Measurements from ENCODE around the gene BSX.

The BSX gene

DNA sequence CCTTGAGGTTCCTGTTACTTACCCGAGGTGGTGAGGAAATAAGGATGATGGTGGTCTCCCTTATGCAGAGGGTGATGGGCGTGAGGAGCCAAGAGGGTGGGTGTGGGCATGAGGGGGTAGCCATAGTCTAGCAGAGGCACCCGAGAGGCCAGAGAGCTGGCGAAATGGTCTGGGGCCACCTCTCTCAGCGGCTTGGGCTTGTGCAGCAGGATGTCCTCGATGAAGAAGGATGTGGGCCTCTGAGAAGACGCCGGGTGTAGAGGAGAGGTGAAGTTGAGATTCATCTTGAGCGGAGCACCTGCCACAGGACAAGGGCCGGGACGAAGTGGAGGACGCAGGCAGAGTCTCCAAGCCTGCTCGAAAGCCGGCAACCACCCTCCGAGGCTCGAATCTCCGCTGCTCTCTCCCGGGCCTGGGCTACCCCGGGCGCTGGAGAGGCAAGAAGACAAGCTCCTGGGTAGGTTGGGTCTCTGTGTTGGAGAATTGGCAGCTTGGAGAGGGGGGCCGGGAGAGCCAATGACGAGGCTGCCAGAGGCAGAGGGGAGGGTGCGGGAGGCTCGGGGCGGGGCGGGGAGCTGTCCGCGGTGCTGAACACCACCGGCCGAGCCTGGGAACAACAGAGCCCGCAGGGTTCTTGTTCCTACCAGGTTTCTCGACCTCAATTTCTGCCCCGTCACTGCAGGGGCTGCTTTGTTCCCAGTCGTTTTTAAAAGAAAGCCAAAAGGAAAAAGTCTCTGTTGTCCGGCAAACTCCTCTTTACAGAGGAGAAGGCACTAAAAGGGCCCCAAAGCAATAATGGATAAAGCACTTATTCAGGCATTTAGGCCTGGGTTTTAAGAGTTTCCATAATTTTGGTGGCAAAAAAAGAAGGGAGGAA is at the start of gene BSX:
Gene BSX (minus strand): TSS at position 447 of the 877 bp plus-strand sequence. CDS start 163 bp downstream, at position 284.
- peak; percentile 44 for DNase-seq (ENCODE audit: low spot score)

- no peak for DNase-seq (ENCODE audit: low spot score)
Measured at GRCh38 chr11:123030517-123030916, 48.9 kb upstream of the BSX start.

GRCh38 chr11:123020968-123021367 is 39.3 kb upstream of the BSX start:
- peak; percentile 71 for DNase-seq (ENCODE audit: low spot score)

DNA sequence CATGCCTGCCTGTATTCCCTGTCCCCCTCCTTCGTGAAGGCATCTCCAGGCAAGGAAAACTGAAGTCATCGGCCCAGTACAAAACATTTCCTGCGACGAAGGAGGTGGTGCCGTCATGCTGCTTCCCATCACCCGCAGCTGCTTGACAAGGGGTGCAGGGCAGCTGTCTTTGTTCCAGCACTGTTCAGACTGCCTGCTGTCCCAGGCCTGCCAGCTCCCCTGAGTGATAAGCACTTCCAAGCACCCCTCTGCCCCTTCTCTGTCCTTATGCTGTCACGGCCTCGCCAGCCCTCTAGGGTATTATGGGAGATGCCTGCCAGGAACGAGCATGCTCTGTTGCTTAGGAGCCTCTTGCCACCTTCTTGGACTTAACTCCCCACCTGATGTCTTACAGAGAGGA is 37.1 kb upstream of the BSX start:
- no peak for DNase-seq (ENCODE audit: low spot score)

DNA sequence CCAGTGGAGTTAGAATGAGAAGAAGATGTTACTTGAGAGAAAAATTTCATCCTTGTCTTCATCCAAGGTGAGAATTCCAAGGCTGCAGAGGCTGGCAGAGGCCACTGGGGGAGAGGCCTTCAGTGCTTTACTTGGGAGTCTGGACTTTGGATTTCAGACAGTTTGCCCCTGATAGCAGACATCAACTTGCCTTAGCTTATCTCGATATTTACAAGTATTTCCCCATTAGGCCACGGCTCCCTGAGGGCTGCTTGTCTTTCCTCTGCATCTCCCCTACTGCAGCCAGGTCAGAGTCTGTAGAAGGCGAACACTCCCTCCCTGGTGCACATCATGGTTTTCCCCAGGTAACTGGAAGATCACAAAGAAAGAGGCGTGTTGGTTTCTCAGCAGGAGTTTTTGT is 29.9 kb upstream of the BSX start:
- no peak for DNase-seq (ENCODE audit: low spot score)

DNA sequence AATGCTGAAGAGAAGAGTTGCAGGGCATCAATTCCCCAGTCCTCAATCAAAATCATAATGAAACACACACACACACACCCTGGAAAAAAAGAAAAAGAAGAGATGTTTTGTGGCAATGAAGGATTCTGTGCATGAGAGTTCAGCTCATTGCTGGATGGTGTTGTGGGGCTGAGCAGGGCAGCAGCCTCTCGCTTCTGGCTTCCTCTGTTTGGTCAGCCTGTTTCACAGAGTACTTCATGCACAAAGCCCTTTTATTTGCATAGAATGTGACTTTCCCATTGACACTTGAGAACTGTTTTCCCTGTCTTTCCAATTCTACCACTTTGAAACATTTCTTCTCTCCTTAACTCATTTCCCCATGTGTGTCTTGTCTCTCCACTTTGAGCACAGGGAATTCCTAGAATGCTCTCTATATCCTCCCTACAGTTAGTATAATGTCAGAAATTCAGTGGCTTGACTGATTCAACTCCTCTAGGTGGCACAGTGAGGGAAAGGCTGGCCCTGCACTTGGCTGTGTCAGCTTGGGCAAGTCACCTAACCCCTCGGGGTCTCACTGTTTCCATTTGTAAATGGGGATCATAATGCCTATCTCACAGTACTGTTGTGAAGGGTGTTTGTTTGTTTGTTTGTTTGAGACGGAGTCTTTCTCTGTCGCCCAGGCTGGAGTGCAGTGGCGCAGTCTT is 25.4 kb upstream of the BSX start:
- no peak for DNase-seq (ENCODE audit: low spot score)

GRCh38 chr11:123000721-123001120 is 19.1 kb upstream of the BSX start:
- no peak for DNase-seq (ENCODE audit: low spot score)

GRCh38 chr11:122998727-122999366 is 17.2 kb upstream of the BSX start:
- DNase-seq (ENCODE audit: low spot score), result no peak

DNA sequence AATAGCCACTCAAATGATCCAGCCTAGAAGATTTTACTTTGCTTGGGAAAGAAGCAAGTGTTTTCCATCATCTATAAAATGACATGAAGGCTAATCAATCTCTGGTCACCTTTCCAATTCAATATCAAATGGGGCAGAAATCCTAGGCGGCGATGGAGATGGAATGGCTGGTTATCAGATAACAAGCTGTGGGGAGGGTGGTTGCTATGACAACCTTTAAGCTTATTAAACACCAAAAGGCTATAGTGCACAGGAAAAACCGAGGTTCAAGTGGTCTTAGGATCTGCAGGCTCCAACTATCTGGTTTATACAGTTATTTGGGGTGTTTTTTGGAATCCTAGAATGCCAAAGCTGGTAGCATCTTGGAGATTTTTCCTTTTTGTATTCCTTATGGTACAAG is 13.9 kb upstream of the BSX start:
- DNase-seq (ENCODE audit: low spot score), result no peak

DNA sequence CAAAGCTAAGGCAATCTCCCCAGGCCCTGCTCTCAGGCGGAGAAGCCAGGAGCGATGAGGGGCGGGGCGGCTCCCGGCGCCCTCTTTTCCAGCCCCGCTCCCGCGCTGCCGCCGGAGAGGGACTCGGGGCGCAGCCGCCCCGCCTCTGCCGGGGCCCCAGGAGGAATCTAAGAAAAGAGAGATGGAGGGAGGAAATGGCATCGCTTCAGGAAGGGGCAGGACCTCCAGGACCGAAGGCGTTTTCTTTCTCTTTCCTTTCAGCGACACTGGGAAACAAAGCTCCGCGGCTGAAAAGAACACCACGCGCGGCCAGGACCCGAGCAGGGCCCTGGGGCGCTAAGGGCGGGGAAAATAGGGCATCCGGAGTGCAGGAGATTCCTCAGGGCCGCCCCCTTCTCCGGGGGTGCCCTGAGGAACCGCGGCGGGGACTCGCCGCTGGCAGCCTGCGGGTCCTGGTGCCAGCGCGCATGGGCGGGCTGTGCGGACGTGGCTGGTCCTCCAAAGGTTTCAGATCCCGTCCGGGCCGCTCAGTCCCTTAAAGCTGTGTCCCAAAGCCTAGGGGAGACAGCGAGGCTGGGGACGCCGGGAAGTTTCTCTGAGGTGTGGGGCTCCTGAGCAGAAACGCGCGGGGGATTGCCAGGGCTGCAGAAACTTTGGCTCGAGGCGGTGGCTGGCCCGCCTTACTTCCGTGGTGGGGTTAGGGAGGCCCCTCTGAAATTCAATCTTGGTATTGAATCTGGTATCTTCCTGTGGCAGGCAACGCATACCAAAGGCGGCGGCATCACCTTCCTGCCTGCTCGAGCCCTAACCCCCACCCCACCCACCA is 2.8 kb upstream of the BSX start:
- no peak for DNase-seq (ENCODE audit: low spot score)

DNA sequence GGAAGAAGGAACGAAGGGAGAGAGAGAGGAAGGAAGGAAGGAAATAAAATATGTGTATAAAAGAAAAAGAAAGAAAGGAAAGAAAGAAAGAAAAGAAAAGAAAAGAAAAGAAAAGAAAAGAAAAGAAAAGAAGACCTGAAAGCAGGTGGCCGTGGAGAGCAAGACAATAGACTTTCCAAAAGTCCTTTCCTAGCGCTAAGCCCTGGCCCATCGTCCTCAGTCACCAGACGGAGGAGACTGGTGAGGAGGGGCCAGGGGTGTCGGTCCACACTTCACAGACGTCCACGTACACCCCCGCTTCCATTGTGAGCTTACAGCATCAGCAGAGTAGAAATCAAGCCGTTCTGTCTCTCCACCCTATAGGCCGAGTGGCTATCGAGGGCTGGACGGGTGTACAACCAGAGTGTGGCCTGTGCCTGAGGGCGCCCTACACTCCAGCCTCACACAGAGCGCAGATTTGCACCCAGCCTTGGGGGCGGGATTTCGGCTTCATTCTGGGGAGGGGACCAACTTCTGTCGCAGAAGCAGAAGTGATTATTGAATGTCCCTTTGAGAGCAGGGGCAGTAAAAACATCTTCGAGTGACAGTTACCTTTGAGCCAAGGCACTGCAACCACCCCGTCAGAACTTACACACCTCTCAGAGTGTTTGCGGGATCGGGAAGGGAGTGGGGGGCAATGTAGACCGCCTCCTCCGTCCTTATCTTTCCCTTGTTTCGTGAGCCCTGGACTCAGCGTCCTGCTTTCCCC is 2.0 kb upstream of the BSX start:
- no peak for DNase-seq (ENCODE audit: low spot score)

DNA sequence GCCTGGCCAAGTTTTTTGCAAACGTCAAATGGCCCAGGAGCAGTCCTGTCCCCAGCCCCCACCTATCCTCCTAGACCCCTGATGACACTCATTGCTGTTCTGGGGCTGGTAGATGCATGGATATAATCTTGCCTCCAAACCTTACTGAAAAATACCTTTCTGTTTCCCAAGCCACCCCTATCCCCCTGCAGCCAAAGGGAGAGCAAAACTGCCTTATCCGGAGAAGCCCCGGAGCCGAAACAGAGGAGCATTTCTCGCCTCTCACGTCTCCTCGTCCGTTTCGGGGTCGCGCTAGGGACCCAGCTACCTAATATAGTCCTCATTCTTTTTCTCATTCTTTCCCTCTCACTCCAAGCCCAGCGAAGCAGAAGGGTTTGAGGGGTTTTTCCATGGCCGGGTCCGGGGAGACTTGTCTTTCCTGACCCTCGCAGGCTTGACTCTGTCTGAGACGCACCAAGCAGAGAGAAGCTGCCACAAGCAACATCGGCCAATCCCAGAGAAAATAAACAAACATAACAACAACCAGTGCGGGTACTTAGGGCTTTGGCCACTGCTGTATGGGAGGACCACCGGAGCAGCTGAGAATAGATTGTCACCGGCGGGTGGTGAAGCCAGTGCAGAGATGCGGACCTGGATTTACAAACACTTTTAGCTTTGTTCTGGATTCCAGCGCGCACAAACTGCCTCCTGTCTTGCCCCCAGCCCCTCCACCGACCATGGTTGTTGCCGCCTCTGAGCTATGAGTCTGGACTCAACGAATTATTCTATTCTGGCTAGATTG is 1.6 kb downstream of the BSX start:
- no peak for DNase-seq (ENCODE audit: low spot score)

GRCh38 chr11:122979103-122979814 is 2.4 kb downstream of the BSX start:
- DNase-seq (ENCODE audit: low spot score), result no peak

GRCh38 chr11:122978299-122978620 is 3.4 kb downstream of the BSX start:
- DNase-seq (ENCODE audit: low spot score), result no peak

GRCh38 chr11:122977470-122978298 is 4.0 kb downstream of the BSX start:
- no peak for DNase-seq (ENCODE audit: low spot score)

GRCh38 chr11:122976734-122977469 is 4.7 kb downstream of the BSX start:
- DNase-seq (ENCODE audit: low spot score), result no peak

GRCh38 chr11:122976061-122976733 is 5.4 kb downstream of the BSX start:
- DNase-seq (ENCODE audit: low spot score), result no peak

GRCh38 chr11:122963961-122964360 is 17.7 kb downstream of the BSX start:
- DNase-seq (ENCODE audit: low spot score), result no peak
